ENCODE data around the gene SH3GL1. TPM values are rescaled to one million over a fixed set of nuclear protein-coding genes. Genes with fewer than 3 reads are reported as not detected.

The SH3GL1 gene
- total RNA-seq, 1 donor from 2014 or later, result 66.5 TPM

DNA sequence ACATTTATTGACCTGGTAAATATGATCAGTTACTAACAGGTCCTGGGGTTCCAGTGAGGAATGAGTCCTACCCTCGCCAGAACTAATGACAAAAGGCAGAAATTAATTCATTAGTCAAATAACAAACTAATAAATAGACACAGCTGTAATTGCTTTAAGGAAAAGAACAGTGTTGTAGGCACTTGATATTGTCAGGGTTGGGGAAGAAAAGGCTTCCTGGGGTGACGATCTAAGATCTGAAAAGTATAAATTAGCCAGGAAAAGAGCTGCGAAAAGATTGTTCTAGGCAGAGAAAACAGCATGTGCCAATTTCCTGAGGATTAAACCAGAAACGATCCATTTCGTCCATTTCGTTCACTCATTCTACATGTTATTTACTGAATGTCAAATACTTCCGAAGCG, 1.4 kb upstream of the SH3GL1 start:
- TF ChIP-seq, protein P1, sequence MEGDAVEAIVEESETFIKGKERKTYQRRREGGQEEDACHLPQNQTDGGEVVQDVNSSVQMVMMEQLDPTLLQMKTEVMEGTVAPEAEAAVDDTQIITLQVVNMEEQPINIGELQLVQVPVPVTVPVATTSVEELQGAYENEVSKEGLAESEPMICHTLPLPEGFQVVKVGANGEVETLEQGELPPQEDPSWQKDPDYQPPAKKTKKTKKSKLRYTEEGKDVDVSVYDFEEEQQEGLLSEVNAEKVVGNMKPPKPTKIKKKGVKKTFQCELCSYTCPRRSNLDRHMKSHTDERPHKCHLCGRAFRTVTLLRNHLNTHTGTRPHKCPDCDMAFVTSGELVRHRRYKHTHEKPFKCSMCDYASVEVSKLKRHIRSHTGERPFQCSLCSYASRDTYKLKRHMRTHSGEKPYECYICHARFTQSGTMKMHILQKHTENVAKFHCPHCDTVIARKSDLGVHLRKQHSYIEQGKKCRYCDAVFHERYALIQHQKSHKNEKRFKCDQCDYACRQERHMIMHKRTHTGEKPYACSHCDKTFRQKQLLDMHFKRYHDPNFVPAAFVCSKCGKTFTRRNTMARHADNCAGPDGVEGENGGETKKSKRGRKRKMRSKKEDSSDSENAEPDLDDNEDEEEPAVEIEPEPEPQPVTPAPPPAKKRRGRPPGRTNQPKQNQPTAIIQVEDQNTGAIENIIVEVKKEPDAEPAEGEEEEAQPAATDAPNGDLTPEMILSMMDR (conservative IDR thresholded peaks at IDR 0.05; ENCODE audit: low read depth, low read length), result no peak
- H3K4me3 ChIP-seq (ENCODE audit: low read depth, low read length), result peak overlapping the region; percentile 50
- no peak for DNase-seq (ENCODE audit: low read depth)

DNA sequence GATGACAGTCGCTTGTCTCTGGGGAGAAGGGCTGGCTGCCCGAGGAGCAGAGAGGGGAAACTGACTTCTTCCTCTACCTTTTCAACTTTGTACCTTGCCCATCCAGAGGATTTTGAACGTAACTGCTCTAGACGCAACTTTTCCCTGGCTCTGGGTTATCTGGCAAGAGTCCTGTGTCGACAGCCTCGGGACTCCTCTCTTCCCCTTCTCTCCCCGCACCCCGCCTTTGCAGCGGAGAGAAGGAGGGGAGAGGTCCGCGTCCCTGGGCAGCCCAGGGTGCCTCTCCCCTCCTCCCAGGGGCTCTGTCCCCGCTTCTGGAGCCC, 574 bp downstream of the SH3GL1 start:
- H3K4me3 ChIP-seq (ENCODE audit: low read depth, low read length), result peak overlapping the region; percentile 85
- TF ChIP-seq, protein P1 (conservative IDR thresholded peaks at IDR 0.05; ENCODE audit: low read depth, low read length), result no peak
- no peak for DNase-seq (ENCODE audit: low read depth)

DNA sequence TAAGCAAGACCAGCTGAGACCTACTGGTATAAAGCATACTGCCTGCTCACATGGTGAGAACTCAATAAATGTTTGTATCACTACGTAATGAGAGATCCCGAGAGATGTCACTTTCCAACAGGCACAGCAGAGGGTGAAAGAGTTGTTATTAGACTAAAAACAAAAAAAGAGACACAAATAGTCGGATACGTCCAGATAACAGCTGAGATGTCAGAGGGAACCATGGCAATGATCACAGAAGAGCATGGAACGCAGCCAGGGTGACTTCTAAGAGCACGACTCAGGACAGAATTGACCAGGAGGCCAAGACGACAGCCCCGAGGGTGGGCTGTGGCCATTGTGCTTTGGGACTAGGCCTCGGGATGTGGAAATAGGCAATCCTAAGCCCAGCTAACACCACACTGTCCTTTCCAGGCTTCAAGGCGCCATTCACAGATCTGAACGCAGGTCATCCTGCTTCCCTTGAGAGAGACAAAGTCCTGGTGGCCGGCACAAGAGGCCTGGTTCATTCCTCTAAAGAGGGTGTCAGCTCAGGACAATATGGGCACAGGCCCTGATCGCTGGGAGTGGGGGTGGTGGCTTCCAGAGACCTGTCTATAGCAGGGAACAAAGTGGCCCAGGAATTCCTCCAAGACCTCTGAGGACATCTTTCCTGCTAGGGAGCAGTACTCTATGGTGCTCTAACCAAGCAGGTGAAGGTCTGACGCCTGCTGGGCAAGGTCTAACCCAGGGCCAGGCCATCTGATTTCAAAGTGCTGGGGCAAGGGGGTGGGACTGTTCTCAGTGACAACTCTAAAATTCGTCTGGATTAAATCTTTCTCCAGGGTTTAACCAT, 3.2 kb downstream of the SH3GL1 start:
- TF ChIP-seq, protein P1 (conservative IDR thresholded peaks at IDR 0.05; ENCODE audit: low read depth, low read length), result no peak
- no peak overlapping the region for H3K4me3 ChIP-seq (ENCODE audit: low read depth, low read length)
- DNase-seq (ENCODE audit: low read depth), result no peak

DNA sequence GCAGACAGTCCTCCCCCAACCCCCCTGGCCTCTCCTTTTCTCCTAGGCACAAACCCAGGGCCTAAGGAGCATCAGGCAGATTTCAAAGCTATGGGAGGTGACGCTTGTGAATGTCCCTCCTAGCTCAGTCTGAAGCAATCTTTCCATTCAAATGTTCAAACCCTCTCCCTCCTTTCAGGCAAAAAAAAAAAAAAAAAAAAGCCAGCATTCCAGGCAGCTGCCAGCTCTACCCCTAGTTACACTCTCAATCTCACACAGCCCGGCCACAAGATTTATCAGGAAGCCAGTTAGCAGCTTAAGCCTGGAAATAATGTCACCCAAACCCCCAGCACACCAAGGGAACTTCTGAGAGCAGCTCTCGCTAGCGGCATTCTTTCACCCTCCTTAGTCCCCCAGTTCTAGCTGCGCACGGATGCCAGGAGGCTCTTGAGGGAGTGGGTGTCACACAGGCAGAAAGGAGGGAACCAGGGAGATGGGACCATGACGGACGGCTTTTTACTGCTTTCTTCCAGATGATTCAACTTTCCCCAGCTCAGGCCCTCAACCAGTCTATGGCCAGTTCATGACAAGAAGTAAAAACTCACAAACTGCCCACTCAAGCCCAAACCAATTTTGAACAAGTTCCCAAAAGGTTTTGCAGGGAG, 6.3 kb downstream of the SH3GL1 start:
- DNase-seq (ENCODE audit: low read depth), result no peak
- H3K4me3 ChIP-seq (ENCODE audit: low read depth, low read length), result no peak overlapping the region
- TF ChIP-seq, protein P1 (conservative IDR thresholded peaks at IDR 0.05; ENCODE audit: low read depth, low read length), result no peak

DNA sequence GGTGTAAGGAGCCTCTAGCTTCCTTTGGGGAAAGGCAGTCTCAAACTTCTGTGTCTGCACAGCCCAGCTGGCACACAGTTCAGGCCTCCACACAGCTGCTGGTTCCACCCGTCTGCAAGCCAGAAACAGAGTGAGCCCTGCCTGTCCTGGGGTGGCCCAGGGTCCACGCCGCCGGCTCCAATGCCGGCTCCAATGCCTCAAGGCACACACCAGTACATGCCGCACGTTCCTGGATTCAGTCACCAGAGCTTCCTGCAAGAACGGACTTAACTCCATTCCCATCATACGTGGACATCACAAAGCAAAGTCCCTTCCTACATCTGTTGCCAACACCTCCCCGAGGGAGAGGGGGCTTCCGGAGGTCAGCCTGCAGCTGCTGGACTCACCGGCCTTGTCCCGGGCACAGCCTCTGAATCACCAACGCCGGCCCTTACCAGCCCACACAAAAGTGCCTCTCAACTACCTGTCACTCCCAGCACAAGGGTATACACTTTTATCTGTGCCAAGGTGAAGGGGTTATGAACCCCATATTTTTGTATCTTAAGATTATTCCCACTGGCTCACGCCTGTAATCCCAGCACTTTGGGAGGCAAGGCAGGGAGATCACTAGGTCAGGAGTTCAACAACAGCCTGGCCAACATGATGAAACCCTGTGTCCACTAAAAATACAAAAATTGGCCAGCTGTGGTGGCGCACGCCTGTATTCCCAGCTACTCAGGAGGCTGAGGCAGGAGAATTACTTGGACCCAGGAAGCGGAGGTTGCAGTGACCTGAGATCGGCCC, 8.5 kb downstream of the SH3GL1 start:
- DNase-seq (ENCODE audit: low read depth), result no peak
- TF ChIP-seq, protein P1 (conservative IDR thresholded peaks at IDR 0.05; ENCODE audit: low read depth, low read length), result no peak
- peak overlapping the region; percentile 25 for H3K4me3 ChIP-seq (ENCODE audit: low read depth, low read length)

DNA sequence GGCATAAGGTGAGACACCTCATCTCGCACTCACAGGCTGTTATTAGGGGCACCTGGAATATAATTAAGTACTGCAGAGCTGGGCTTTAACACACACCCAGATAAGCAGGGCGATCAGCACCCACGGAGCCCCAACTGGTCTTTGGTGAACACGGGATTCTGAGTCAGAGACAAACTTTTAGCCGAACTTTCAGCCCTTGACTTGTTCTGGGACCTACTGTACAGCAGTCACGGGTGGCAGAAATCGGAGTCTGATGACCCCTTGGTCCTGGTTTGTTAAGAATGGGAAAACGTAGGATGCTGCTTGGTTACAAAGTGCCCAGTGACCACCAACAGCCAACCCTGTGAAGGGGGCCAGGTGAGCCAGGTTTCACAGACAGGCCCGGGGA, 9.0 kb downstream of the SH3GL1 start:
- H3K4me3 ChIP-seq (ENCODE audit: low read depth, low read length), result no peak overlapping the region
- DNase-seq (ENCODE audit: low read depth), result no peak
- TF ChIP-seq, protein P1 (conservative IDR thresholded peaks at IDR 0.05; ENCODE audit: low read depth, low read length), result no peak
